HepG2 (cell line): Measurements from ENCODE around the gene AMPH. TPM values are rescaled to one million over a fixed set of nuclear protein-coding genes. Genes with fewer than 3 reads are reported as not detected.

Source experiments
- ATAC-seq: fragments of 200-7000 bp; cut with Tn5 transposase; 3 replicates; pipeline ENCODE4 v1.9.1; 2020; ENCODE audit warnings: mild to moderate bottlenecking, moderate library complexity
- BruUV-seq: library from RNA; stranded (reverse); fragments of 400-500 nt; replicated peaks from 2 replicates; lab custom pipeline; 2021; lab: Mats Ljungman, UMichigan
- CTCF ChIA-PET: fragments of 300-600 bp; formaldehyde crosslinking; extraction: SDS; loops from one replicate; lab custom pipeline; 2021; ENCODE audit warnings: low total read pairs, inconsistent platforms, low intra/inter-chr PET ratio; lab: Yijun Ruan, JAX
- POLR2A ChIA-PET: fragments of 350-600 bp; sonication (Branson Sonifier 250); formaldehyde crosslinking; loops from one replicate; lab custom pipeline; 2020; ENCODE audit warnings: antibody characterized with exemption, inconsistent platforms; lab: Yijun Ruan, JAX
- DNase-seq: peaks from one replicate; pipeline ENCODE4 v3.0.0-alpha.2; 2015; ENCODE audit warnings: low spot score
- FAIRE-seq: peaks from 3 replicates; lab custom pipeline; 2011; peaks lifted over from hg19 to GRCh38; lab: Jason Lieb, UNC
- H2AFZ ChIP-seq: one replicate; pipeline ENCODE4 v1.6.1; 2011; ENCODE audit warnings: low read length, inconsistent platforms
- H3K27ac ChIP-seq: fragments of 300-600 bp; 3 replicates; pipeline ENCODE4 v1.8.0; 2011; ENCODE audit warnings: mixed run types, mild to moderate bottlenecking, mixed read lengths, low read length, inconsistent platforms; ENCODE audit not compliant: insufficient read depth; ENCODE audit errors: extremely low read length
- H3K27me3 ChIP-seq, 2 experiments: fragments of 200-600 bp in 1 of 2; 2 replicates in 1 of 2; 3 replicates in 1 of 2; pipeline versions ENCODE4 v1.6.0 to v1.8.0; 2011; ENCODE audit warnings: low read length in 2 of 2, mild to moderate bottlenecking in 2 of 2, moderate library complexity in 2 of 2, inconsistent platforms in 1 of 2; ENCODE audit not compliant: insufficient read depth in 2 of 2, control insufficient read depth in 1 of 2
- H3K36me3 ChIP-seq, 2 experiments: fragments of 200-600 bp in 1 of 2; replicated peaks in 1 of 2; 2 replicates in 1 of 2; 3 replicates in 1 of 2; pipeline versions ENCODE4 v1.5.1 to v1.8.0; 2011; ENCODE audit warnings: low read length in 2 of 2, inconsistent platforms in 1 of 2; ENCODE audit not compliant: insufficient read depth in 2 of 2, control insufficient read depth in 1 of 2
- H3K4me1 ChIP-seq: 2 replicates; pipeline ENCODE4 v1.5.1; 2012; ENCODE audit warnings: low read length, inconsistent platforms; ENCODE audit not compliant: insufficient read depth
- H3K4me2 ChIP-seq: 2 replicates; pipeline ENCODE4 v1.6.0; 2011; ENCODE audit warnings: low read depth, low read length, inconsistent platforms
- H3K4me3 ChIP-seq, 3 experiments: fragments of 200-600 bp in 1 of 3; sonication (generic), shearing (Covaris generic) in 1 of 3; replicated peaks in 1 of 3; 2 replicates each; pipeline ENCODE4 v1.5.1; 2011 to 2016; ENCODE audit warnings: low read length in 3 of 3, inconsistent platforms in 2 of 3, low read depth in 2 of 3, mild to moderate bottlenecking in 2 of 3, control low read depth in 1 of 3, mixed read lengths in 1 of 3; ENCODE audit not compliant: insufficient read depth in 1 of 3
- H3K79me2 ChIP-seq: one replicate; pipeline ENCODE4 v1.6.1; 2011; ENCODE audit warnings: low read length, inconsistent platforms; ENCODE audit not compliant: insufficient read depth
- H3K9ac ChIP-seq: 2 replicates; pipeline ENCODE4 v1.6.0; 2011; ENCODE audit warnings: mild to moderate bottlenecking, low read depth, low read length, inconsistent platforms; ENCODE audit not compliant: insufficient read depth
- H3K9me3 ChIP-seq: 2 replicates; pipeline ENCODE4 v1.5.1; 2012; ENCODE audit warnings: mild to moderate bottlenecking, low read length
- H4K20me1 ChIP-seq: 2 replicates; pipeline ENCODE4 v1.6.0; 2011; ENCODE audit warnings: inconsistent platforms, mild to moderate bottlenecking, low read length, moderate library complexity; ENCODE audit not compliant: insufficient read depth
- CTCF ChIP-seq: sonication (generic); formaldehyde crosslinking; IDR thresholded peaks from 2 replicates; pipeline ENCODE4 v1.5.0; 2020; ENCODE audit warnings: mild to moderate bottlenecking, missing genetic modification reagents, moderate library complexity
- HMGXB3 ChIP-seq: sonication (generic); formaldehyde crosslinking; IDR thresholded peaks from 2 replicates; pipeline ENCODE4 v1.4.0; 2020; ENCODE audit warnings: missing genetic modification reagents, borderline replicate concordance
- NR3C1 ChIP-seq: sonication (generic); formaldehyde crosslinking; IDR thresholded peaks from 2 replicates; pipeline ENCODE4 v1.4.0; 2020; ENCODE audit warnings: missing genetic modification reagents
- ZKSCAN8 ChIP-seq: IDR thresholded peaks from 2 replicates; pipeline ENCODE4 v1.6.1; 2016; ENCODE audit warnings: borderline replicate concordance, missing genetic modification reagents, missing compliant biosample characterization
- ZNF24 ChIP-seq: fragments of 450-650 bp; IDR thresholded peaks from 2 replicates; pipeline ENCODE4 v1.6.1; 2017; ENCODE audit warnings: antibody characterized with exemption, mild to moderate bottlenecking
- ZNF292 ChIP-seq: sonication (generic); formaldehyde crosslinking; IDR thresholded peaks from 2 replicates; pipeline ENCODE4 v1.8.1; 2022; ENCODE audit warnings: mild to moderate bottlenecking, low read depth, missing genetic modification reagents, borderline replicate concordance
- ZNF543 ChIP-seq: sonication (generic); formaldehyde crosslinking; IDR thresholded peaks from 2 replicates; pipeline ENCODE4 v1.4.0; 2020; ENCODE audit warnings: mild to moderate bottlenecking, missing genetic modification reagents
- WGBS: methylation state at CpG from one replicate; pipeline ENCODE4 v1.1.6; 2017; ENCODE audit warnings: low lambda C conversion rate; 5-methylcytosine and 5-hydroxymethylcytosine counted together
- in situ Hi-C: cut with HindIII; loops from 2 replicates; pipeline ENCODE4 v1.10.0; 2017; ENCODE audit warnings: low pct_unique_long_range_greater_than_20kb; ENCODE audit not compliant: extremely low pct_ligation_motif_present
- intact Hi-C: fragments of 100-400 bp; cut with micrococcal nuclease; formaldehyde crosslinking; loops from one replicate; pipeline ENCODE4 v1.10.0; 2022; ENCODE audit not compliant: unreplicated experiment
- polyA plus RNA-seq, 8 experiments: library from polyadenylated mRNA; depleted of rRNA in 3 of 8; stranded (reverse) in 7 of 8; unstranded in 1 of 8; fragments of >200 nt; fragmentation: Illumina TruSeq in 4 of 8; extraction: Trizol in 4 of 8; gene quantifications; 2 replicates each; pipeline versions ENCODE4 v1.2.1 to v1.2.3, GENCODE V29; 2011 to 2016; ENCODE audit warnings: low read depth in 4 of 8, missing spikeins in 1 of 8, mixed read lengths in 1 of 8; ENCODE audit not compliant: insufficient read depth in 1 of 8
- total RNA-seq, 5 experiments: library from RNA; depleted of rRNA; stranded (reverse); fragments of >200 nt; fragmentation: Illumina TruSeq; extraction: Trizol; gene quantifications; 2 replicates each; pipeline ENCODE4 v1.2.3, GENCODE V29; 2016; ENCODE audit warnings: low read depth in 1 of 5

AMPH gene
- total and polyA plus RNA-seq, 2 of the 13 experiments (the other 11 are each of a cell fraction or from before 2014, with no cell fraction given), result not detected

- POLR2A ChIA-PET, result no interaction called here
- BruUV-seq, result no TSS peak
- Histone ChIP-seq H3K36me3 (no peaks in the 10 kb centered on the region), H3K27me3 (no peaks in the 10 kb centered on the region; a peak in 1 of 5 replicates), H3K27ac (no peak overlapping the region), H2AFZ (no peak overlapping the region), H3K9me3 (no peaks in the 10 kb centered on the region), H3K4me3 (no peak overlapping the region), H3K79me2 (no peaks in the 10 kb centered on the region), H3K9ac (no peak overlapping the region), H3K4me2 (no peak overlapping the region), H4K20me1 (no peaks in the 10 kb centered on the region), H3K4me1 (no peaks in the 10 kb centered on the region)
- FAIRE-seq (no peak), ATAC-seq (no peak), DNase-seq (no peak)
- WGBS, result 7% methylated on average over 3 of the region's 4 CpGs
- intact Hi-C loops, result no loop called here
- CTCF ChIA-PET, result no interaction called here
- in situ Hi-C loops, result no loop called here
- TF ChIP-seq ZNF24, result no peak
- no peak for TF ChIP-seq NR3C1
- no peak for TF ChIP-seq ZKSCAN8
- no peak for TF ChIP-seq ZNF543 (CRISPR knock-in tag)
Measured at GRCh38 chr7:38375453-38375852, 255.7 kb downstream of the AMPH start.

- Histone ChIP-seq H2AFZ (no peak overlapping the region), H3K79me2 (no peaks in the 10 kb centered on the region), H3K27ac (no peak overlapping the region), H3K9me3 (no peaks in the 10 kb centered on the region), H3K36me3 (no peaks in the 10 kb centered on the region), H4K20me1 (no peaks in the 10 kb centered on the region), H3K4me2 (no peak overlapping the region), H3K4me3 (no peak overlapping the region), H3K4me1 (no peaks in the 10 kb centered on the region), H3K9ac (no peak overlapping the region), H3K27me3 (no peaks in the 10 kb centered on the region; a peak in 1 of 5 replicates)
- ChIA-PET CTCF (no interaction called here), POLR2A (no interaction called here)
- 26% methylated on average over 6 of the region's 6 CpGs for WGBS
- TF ChIP-seq CTCF (CRISPR knock-in tag), result peak; percentile 29; the same call in 1 of the 2 replicates
- TF ChIP-seq HMGXB3, result no peak
- no peak for TF ChIP-seq ZNF292 (CRISPR knock-in tag)
- BruUV-seq, result no TSS peak
- ATAC-seq, result no peak
- DNase-seq, result peak; percentile 11
- no peak for FAIRE-seq
- in situ Hi-C loops (no loop called here), intact Hi-C loops (no loop called here)
Measured at GRCh38 chr7:38374507-38374906, 256.7 kb downstream of the AMPH start.
